ENCODE data around the gene CDON.

GRCh38 chr11:125959931-125960330 is 102.7 kb downstream of the CDON start:
- TF ChIP-seq CTCF (IDR thresholded peaks at IDR 0.05) (no peak), POLR2A (IDR thresholded peaks at IDR 0.05) (no peak), EP300 (IDR thresholded peaks at IDR 0.05) (no peak)
